Stimulated activated CD4-positive, alpha-beta T cell treated with anti-CD3 and anti-CD28 coated beads, Interleukin-2, amount 100 ng/mL, for 24 hours (primary cell): ENCODE data around the gene PNKD.
"Not testable (repeated sequence)": the region's sequence is repeated elsewhere in the genome, so short reads cannot be mapped to it uniquely, and the experiment has no call there.

Source experiments
- DNase-seq, 2 donors: peaks; one replicate each; pipeline ENCODE4 v3.0.0-alpha.2; 2020

PNKD gene

DNA sequence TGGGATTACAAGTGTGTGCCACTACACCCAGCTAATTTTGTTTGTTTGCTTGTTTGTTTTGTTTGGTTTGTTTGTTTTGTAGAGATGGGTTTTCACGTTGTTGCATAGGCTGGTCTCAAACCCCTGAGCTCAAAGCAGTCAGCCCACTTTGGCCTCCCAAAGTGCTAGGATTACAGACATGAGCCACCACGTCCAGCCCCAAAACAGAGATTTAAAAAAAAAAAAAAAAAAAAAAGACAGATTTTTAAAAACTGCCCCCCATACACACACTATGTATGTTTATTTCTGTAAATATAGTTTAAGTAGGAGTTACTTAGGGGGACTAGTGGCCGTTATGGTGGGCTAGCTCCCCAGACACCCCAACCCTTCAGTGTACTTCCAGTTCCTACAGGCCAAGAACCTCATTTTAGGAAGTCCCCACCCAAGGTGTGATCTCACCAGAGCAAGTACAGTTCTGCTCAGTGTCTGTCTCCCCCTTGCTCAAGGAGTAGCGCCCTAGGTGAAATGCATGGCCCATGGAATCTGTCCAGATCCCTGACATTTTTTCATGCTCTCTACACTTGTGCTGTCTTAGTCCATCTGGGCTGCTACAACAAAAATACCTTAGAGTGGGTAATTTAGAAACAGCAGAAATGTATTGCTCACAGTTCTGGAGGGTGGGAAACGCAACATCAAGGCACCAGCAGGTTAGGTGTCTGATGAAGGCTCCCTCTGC, 23.6 kb downstream of the PNKD start:
- DNase-seq = no peak

DNA sequence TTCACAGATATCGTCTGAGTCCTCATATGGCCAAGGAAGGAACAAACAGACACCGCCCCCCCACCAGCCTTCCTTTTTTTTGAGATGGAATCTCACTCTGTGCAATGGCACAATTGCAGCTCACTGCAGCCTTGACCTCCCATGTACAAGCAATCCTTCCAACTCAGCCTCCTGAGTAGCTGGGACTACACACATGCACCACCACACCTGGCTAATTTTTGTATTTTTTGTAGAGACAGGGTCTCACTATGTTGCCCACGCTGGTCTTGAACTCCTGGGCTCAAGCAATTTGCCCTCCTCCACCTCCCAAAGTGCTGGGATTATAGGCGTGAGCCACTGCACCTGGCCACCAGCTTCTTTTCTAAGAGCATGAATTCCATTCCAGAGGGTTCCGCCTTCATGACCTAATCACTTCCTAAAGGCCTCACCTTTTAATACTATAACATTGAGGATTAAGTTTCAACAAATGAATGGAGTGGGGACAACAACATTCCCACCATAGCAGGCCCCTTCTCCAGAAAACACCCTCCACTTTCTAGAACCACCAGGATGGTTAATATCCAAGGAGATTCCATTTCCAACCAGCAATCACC, 24.2 kb downstream of the PNKD start:
- DNase-seq = no peak

DNA sequence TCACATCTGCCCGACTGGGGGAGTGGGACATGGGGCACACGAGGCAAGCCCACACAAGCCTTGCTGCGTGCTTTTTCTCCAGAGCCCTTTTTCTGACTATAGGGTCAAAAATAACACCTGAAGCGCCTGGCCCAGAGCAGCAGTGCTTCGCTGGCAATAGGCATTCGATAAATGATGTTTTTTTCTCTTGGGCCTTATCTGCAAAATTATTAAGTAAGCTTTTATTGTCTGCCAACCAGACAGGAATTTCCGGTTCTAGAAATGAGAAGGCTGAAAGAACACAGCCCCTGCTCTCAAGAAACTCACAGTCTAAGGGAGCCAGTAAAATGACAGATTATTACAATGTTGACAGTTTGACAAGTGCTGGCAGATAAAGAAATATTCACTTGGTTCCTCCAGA, 24.7 kb downstream of the PNKD start:
- DNase-seq = no peak

- DNase-seq = no peak
Measured at GRCh38 chr2:218296200-218296599, 25.9 kb downstream of the PNKD start.

DNA sequence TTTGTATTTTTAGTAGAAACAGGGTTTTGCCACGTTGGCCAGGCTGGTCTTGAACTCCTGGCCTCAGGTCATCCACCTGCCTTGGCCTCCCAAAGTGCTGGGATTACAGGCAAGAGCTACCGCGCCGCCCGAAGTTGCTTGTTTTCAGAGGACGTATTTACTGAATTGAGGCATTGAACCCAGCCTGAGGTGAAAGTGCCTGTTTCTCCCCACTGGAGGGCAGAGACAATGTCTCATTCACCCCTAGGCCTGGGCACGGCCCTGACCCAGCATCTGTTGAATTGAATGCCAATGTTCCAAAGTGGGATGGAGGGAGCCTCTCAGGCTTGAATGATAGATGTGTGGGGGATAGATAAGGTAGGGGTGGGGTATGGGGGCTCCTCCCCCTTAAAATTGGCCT, 26.5 kb downstream of the PNKD start:
- no peak for DNase-seq

DNA sequence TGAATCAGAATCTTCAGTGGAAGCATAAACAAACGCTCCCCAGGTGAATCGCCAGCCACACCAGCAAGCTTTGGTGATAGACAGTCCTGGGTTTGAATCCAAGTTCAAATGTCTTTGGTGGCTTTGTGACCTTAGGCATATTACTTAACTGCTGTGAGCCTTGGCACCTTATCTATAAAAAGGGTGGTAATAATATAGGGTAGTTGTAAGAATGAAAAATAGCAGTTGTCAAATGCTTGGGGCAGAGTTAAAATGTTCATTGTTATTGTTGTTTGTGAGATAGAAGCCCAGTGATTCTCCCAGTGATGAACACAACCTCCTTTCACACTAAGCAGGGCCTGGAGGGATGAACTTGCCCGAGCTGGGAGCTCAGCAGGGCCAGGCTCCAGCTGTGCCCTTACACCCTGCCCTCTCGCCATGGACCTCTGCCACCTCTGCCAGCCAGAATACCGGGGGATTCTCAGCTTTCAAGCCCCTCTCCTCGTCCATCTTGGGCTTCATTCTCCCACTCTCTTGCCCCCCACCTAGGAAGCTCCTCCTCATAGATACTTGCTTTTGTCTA, 28.1 kb downstream of the PNKD start:
- DNase-seq = no peak

DNA sequence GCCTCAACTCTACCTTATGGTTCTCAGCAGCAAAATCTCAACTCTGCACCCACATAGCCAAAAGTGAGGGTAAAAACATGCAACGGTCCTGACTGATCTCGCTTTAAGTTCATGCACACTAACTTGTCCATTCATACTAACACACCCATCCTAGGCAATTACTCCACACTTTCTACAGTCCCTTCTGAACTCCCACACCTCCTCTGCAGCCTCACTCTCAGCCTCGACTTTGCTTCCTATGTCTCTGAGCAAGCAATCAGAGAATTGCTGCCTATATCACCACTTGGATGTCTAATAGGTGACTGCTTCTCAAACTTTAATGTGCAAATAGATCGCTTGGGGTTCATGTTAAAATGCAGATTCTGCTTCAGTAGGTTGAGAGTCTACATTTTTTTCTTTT, 29.8 kb downstream of the PNKD start:
- DNase-seq = no peak

- DNase-seq = peak; percentile 87 to 90
Measured at GRCh38 chr2:218301176-218301819, 31.0 kb downstream of the PNKD start.

DNA sequence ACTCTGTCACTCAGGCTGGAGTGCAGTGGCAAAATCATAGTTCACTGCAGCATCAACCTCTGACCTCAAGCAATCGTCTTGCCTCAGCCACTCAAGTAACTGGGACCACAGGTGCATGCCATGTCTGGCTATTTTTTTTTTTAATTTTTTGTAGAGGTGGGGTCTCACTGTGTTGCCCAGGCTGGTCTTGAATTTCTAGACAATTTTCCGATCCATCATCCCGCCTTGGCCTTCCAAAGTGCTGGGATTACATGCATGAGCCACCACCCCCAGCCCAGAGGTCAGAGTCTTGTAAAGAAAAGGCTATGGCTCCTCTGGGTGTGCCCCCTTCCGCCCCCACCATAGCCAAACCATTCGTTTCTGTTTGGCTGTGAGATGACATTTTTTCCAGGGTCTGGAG, 35.1 kb downstream of the PNKD start:
- DNase-seq = no peak

GRCh38 chr2:218306184-218306920, 36.0 kb downstream of the PNKD start:
- DNase-seq = no peak

- DNase-seq = no peak
Measured at GRCh38 chr2:218307415-218308090, 37.2 kb downstream of the PNKD start.

DNA sequence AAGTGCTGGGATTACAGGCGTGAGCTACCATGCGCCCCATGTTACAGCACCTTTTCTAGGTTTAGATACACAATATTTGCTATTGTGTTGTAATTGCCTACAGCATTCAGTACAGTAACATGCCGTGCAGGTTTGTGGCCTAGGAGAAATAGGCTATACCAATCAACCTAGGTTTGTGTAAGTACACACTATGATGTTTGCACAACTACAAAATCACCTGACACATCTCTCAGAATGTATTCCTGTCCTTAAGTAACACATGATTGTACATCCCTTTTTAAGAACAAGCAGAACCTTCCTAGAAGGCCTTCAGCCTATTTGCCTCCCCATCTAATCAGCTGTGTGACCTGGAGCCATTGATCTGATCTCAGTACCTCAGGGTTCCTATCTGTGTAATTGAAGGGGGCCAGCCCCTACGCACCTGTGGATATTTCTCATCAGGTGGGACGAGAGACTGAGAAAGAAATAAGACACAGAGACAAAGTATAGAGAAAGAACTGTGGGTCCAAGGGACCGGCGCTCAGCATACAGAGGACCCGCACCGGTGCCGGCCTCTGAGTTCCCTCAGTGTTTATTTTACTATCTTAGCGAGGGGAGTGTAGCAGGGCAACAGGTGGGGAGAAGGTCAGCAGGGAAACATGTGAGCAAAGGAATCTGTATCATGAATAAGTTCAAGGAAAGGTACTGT, 40.7 kb downstream of the PNKD start:
- no peak for DNase-seq

GRCh38 chr2:218311541-218312266, 41.4 kb downstream of the PNKD start:
- DNase-seq = not testable (repeated sequence)

DNA sequence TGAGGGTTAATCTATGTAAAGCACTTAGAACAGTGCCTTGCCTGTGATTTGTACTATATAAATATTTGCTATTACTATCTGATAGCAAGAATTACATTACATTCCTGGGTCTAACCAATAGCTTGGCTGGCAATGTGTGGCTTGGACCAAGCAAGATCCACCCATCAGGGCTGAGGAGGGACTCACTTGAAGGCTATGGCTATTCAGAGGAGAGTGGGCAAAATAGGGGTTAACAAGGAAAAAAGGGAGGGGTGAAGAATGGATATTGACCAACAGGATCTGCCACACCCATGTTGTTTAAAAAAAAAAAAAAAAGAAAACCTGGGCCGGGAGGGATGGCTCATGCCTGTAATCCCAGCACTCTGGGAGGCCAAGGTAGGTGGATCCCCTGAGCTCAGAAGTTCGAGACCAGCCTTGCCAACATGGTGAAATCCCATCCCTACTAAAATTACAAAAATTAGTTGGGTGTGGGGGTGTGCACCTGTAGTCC, 42.0 kb downstream of the PNKD start:
- no peak for DNase-seq

GRCh38 chr2:218313356-218313755, 43.0 kb downstream of the PNKD start:
- DNase-seq = no peak

GRCh38 chr2:218314764-218315163, 44.4 kb downstream of the PNKD start:
- not testable (repeated sequence) for DNase-seq

DNA sequence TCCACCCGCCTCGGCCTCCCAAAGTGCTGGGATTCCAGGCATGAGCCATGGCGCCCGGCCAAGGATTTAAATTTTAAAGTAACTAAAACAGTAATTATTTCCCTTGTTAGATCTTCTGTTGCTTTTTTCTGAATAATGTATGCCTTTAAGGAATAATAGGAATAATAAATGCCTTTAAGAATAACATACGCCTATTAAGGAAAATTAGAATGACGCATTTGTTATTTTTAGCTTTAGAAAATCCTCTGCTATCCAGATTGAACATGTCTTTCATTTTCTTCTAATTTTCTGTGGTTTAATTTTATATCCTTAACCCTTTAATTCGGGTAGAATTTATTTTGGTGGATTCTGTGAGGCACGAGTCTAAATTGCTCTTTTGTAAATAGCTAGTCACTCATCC, 45.1 kb downstream of the PNKD start:
- DNase-seq = no peak

- DNase-seq = no peak
Measured at GRCh38 chr2:218317303-218317630, 46.9 kb downstream of the PNKD start.

DNA sequence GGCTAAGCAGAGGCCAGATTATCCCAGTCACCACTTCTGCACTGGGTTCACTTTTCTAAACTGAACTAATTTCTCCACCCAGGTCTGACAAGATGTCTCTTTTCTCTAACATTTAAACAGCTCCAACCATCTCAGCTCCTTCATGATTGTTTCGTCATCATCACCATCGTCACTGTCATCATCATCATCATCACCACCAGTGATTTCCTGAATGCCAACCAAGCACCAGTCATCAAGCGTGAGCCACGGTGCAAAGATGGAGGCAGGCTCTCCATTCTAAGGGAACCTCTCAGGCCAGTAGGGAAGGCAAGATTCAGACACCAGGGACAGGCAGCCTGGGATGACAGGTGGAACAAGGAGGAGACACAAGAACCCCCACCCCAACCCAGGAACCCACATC, 47.5 kb downstream of the PNKD start:
- no peak for DNase-seq

GRCh38 chr2:218318241-218318640, 47.9 kb downstream of the PNKD start:
- no peak for DNase-seq

DNA sequence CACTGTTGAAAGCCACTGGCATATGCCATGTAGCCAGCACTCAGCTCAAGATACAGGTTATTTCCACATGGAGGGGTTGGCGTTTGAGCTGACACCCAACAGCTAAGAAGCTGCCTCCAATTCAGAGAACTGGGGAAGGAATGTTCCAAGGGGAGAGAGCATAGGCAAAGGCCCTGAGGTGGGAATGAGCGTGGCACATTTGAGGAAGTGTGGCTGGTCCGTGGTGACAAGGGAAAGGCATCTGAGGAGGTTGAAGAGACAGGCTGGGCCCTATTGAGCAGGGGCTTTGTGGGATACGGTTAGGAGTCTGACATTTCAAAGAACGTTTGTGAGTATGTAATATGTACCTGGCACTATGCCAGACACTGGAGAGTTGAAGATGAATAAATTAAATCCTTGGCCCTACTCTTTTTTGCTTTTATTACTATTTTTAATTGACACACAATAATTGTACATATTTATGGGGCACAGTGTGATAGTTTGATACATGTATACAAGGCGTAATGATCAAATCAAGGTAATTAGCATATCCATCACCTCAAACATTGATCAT, 49.6 kb downstream of the PNKD start:
- no peak for DNase-seq
